GM10248 (cell line): ENCODE data around the gene PCDHGB5.
A peak's percentile ranks its signal among the peaks of the same experiment; 100 is the strongest.
"Not testable (repeated sequence)": the region's sequence is repeated elsewhere in the genome, so short reads cannot be mapped to it uniquely, and the experiment has no call there.

ENCODE experiments used
- CTCF ChIA-PET: fragments of 300-600 bp; sonication (Branson Sonifier 250); formaldehyde crosslinking; extraction: SDS; loops from one replicate; lab custom pipeline; 2021; ENCODE audit warnings: antibody characterized with exemption; lab: Yijun Ruan, JAX
- POLR2A ChIA-PET: fragments of 350-650 bp; sonication (Branson Sonifier 250); formaldehyde crosslinking; extraction: SDS; loops from one replicate; lab custom pipeline; 2020; ENCODE audit warnings: antibody characterized with exemption; lab: Yijun Ruan, JAX
- DNase-seq: peaks from one replicate; pipeline ENCODE4 v3.0.0; 2012; ENCODE audit errors: extremely low spot score
- CTCF ChIP-seq: IDR thresholded peaks from 2 replicates; pipeline ENCODE4 v1.5.1; 2012; ENCODE audit warnings: mild to moderate bottlenecking, low read depth; ENCODE audit errors: extremely low read depth, missing control alignments, control extremely low read depth

Gene PCDHGB5

DNA sequence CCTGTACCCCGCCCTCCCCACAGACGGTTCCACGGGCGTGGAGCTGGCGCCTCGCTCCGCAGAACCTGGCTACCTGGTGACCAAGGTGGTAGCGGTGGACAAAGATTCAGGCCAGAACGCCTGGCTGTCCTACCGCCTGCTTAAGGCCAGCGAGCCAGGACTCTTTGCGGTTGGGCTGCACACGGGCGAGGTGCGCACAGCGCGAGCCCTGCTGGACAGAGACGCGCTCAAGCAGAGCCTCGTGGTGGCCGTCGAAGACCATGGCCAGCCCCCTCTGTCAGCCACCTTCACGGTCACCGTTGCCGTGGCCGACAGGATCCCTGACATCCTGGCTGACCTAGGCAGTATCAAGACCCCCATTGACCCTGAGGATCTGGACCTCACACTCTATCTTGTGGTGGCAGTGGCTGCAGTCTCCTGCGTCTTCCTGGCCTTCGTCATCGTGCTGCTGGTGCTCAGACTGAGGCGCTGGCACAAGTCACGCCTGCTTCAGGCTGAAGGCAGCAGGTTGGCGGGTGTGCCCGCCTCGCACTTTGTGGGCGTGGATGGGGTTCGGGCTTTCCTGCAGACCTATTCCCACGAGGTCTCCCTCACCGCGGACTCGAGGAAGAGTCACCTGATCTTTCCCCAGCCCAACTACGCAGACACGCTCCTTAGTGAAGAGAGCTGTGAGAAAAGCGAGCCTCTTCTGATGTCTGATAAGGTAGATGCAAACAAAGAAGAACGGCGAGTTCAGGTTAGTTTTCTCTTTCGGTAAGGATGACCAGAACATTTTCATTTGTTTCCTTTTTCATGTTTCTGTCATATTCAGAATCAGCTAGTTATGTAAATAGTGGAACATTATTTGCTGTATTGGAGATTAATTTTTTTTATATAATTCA is 31.5 kb upstream of the PCDHGB5 start:
- no peak for DNase-seq
- POLR2A ChIA-PET: no interaction called here
- CTCF ChIA-PET: no interaction called here
- no peak for TF ChIP-seq CTCF

DNA sequence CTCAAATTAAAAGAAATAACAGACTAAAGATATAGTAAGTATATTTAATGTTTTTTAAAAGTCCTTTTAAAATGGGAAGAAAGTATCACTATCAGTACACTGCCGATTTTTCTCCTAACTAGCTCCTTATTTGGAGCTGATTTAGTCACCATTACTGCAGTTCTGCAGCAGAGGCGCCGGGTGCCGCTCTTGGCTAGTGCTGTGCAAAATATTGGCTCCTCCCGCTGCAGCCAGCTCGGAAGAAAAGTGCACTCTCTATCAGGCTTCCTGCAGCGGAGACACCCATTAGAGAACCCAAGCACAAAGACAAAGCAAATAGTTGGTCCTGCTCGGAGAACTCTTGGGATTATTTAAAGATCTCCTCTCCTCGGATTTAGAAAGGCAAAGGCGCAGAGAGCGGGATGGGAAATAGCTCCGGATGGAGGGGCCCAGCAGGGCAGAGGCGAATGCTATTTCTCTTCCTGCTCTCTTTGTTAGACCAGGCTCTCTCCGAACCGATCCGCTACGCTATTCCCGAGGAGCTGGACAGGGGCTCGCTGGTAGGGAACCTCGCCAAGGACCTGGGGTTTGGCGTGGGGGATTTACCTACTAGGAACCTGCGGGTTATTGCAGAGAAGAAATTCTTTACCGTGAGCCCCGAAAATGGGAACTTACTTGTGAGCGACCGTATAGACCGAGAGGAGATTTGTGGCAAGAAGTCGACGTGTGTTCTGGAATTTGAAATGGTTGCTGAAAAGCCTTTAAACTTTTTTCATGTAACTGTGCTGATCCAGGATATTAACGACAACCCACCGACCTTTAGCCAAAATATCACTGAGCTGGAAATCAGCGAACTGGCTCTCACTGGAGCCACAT is 27.5 kb upstream of the PCDHGB5 start, which contains the start of gene PCDHGB3:
PCDHGB3 (plus strand) TSS at position 249 of the 855 bp plus-strand sequence; CDS start at position 402, 153 bp downstream.
- DNase-seq: peak; percentile 74
- peak; percentile 16 for TF ChIP-seq CTCF
- ChIA-PET CTCF (interaction anchor here (1.0 to 2.7 kb wide), 15 partner anchors 8 to 198 kb away, joined by 3 to 12 read pairs (median 4); partner anchors contain the start of genes PCDHGA10, PCDHGA11, PCDHGA2 and PCDHGA4), POLR2A (no interaction called here)

- POLR2A ChIA-PET: no interaction called here
- TF ChIP-seq CTCF: no peak
- CTCF ChIA-PET: interaction anchor here (0.9 to 2.7 kb wide), 6 partner anchors 10 to 186 kb away, joined by 3 to 8 read pairs (median 4); partner anchors contain the start of genes PCDHGA10, PCDHGA11, PCDHGA2 and PCDHGC3
- no peak for DNase-seq
Observed at GRCh38 chr5:141371572-141372475, 25.9 kb upstream of the PCDHGB5 start.

DNA sequence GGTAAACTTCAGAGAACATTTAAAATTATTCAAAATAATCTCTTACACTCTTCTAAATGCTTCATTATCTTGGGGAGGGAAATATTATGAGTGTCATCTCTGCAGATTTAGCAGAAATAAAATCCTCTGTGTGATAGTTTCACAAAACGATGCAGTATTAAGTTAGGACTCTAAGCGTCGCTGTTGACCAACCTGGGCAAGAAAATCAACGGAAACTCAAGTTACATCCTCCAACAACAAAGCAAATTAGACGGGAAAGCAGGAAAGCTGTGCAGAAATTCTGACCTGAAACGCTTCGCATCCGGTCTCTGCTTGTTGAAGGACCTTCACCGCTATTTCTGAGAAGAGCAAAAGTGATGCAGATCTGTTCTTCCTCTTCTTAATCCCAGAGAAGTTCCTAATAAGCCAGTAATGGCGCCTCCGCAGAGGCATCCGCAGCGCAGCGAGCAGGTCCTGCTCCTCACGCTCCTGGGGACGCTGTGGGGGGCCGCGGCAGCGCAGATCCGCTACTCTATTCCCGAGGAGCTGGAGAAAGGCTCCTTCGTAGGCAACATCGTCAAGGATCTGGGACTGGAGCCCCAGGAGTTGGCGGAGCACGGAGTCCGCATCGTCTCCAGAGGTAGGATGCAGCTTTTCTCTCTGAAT is 24.0 kb upstream of the PCDHGB5 start, which contains the start of gene PCDHGA6:
PCDHGA6 (plus strand) TSS at position 219 of the 645 bp plus-strand sequence; CDS start at position 412, 193 bp downstream.
- POLR2A ChIA-PET: no interaction called here
- CTCF ChIA-PET: interaction anchor here (1.1 to 1.8 kb wide), 3 partner anchors 21 to 39 kb away, joined by 3 to 6 read pairs (median 4); partner anchors contain the start of gene PCDHGA10
- DNase-seq: no peak
- TF ChIP-seq CTCF: peak; percentile 32

DNA sequence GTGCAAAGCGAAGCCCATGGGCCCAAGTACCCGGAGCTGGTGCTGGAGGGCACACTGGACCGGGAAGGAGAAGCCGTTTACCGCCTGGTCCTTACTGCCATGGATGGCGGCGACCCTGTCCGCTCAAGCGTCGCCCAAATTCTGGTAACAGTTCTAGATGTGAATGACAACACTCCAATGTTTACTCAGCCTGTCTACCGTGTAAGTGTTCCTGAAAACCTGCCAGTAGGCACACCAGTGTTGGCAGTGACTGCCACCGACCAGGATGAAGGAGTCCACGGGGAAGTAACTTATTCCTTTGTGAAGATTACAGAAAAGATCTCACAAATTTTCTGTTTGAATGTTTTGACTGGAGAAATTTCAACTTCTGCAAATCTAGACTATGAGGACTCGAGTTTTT is 23.1 kb upstream of the PCDHGB5 start:
- CTCF ChIA-PET: interaction anchor here (1.0 to 1.8 kb wide), 4 partner anchors 10 to 39 kb away, joined by 3 to 6 read pairs (median 4); partner anchors contain the start of genes PCDHGA10 and PCDHGA5
- DNase-seq: no peak
- POLR2A ChIA-PET: no interaction called here
- no peak for TF ChIP-seq CTCF

DNA sequence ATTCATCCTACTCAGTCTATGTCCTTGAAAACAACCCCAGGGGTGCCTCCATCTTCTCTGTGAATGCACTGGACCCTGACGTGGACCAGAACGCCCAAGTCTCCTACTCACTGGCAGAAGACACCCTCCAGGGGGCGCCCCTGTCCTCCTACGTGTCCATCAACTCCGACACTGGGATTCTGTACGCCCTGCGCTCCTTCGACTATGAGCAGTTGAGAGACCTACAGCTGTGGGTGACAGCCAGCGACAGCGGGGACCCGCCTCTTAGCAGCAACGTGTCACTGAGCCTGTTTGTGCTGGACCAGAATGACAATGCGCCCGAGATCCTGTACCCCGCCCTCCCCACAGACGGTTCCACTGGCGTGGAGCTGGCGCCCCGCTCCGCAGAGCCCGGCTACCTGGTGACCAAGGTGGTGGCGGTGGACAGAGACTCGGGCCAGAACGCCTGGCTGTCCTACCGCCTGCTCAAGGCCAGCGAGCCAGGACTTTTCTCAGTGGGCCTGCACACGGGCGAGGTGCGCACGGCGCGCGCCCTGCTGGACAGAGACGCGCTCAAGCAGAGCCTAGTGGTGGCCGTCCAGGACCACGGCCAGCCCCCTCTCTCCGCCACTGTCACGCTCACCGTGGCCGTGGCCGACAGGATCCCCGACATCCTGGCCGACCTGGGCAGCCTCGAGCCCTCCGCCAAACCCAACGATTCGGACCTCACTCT is 22.1 kb upstream of the PCDHGB5 start:
- DNase-seq, POLR2A ChIA-PET: not testable (repeated sequence)
- CTCF ChIA-PET: interaction anchor here (1.0 kb wide), 1 partner anchor 11 kb away, joined by 3 read pairs; the partner anchor contains the start of gene PCDHGA5
